Thyroid gland (tissue), 4 donors: ENCODE data around the gene PAQR5. TPM values are rescaled to one million over a fixed set of nuclear protein-coding genes. Genes with fewer than 3 reads are reported as not detected.

Experiments
- DNase-seq, 2 donors: peaks; one replicate each; pipeline ENCODE4 v3.0.0-alpha.2; 2019
- H3K27ac ChIP-seq, 3 donors: fragments of 200-600 bp; sonication (generic); 1 replicate in 2 of 3; 2 replicates in 1 of 3; pipeline ENCODE4 v1.5.1; 2016 to 2019; ENCODE audit warnings: mild to moderate bottlenecking in 1 of 3, moderate library complexity in 1 of 3
- H3K27me3 ChIP-seq: fragments of 200-600 bp; sonication (generic); one replicate; pipeline ENCODE4 v1.5.1; 2019
- H3K36me3 ChIP-seq, 2 donors: fragments of 200-600 bp; sonication (generic); one replicate each; pipeline ENCODE4 v1.5.1; 2016 to 2019
- H3K4me1 ChIP-seq, 2 donors: fragments of 200-600 bp; sonication (generic); one replicate each; pipeline ENCODE4 v1.5.1; 2017 to 2019
- H3K4me3 ChIP-seq, 3 donors: fragments of 200-600 bp; sonication (generic); replicated peaks in 1 of 3; 1 replicate in 2 of 3; 2 replicates in 1 of 3; pipeline ENCODE4 v1.5.1; 2016; ENCODE audit warnings: mild to moderate bottlenecking in 1 of 3
- H3K9me3 ChIP-seq: fragments of 200-600 bp; sonication (generic); one replicate; pipeline ENCODE4 v1.5.1; 2017
- POLR2A ChIP-seq, 2 donors: fragments of 450-650 bp; IDR thresholded peaks; one replicate each; pipeline ENCODE4 v1.6.1; 2017; ENCODE audit warnings: antibody characterized with exemption in 2 of 2, mild to moderate bottlenecking in 2 of 2, moderate library complexity in 1 of 2
- WGBS, 2 donors: methylation state at CpG; one replicate each; pipeline ENCODE4 v1.1.5; 2017; 5-methylcytosine and 5-hydroxymethylcytosine counted together
- intact Hi-C: fragments of 100-400 bp; cut with DNase I; formaldehyde crosslinking; loops from one replicate; pipeline ENCODE4 v1.15.1; 2023
- total RNA-seq, 4 donors: library from RNA; depleted of rRNA; stranded (reverse); fragments of >200 nt; gene quantifications; one replicate each; pipeline ENCODE4 v1.2.3, GENCODE V29; 2016
- TF ChIP-seq, protein P1 (sequence below), 6 experiments: fragments of 200-600 bp in 3 of 6; fragments of 450-650 bp in 3 of 6; sonication (generic) in 3 of 6; IDR thresholded peaks; one replicate each; pipeline ENCODE4 v1.5.1; 2016 to 2019; ENCODE audit warnings: antibody characterized with exemption in 6 of 6, mild to moderate bottlenecking in 2 of 6, inconsistent platforms in 1 of 6, moderate library complexity in 1 of 6

PAQR5 gene
- total RNA-seq, 4 donors from 2014 or later, result 0.24 to 1.5 (median 0.65) TPM

DNA sequence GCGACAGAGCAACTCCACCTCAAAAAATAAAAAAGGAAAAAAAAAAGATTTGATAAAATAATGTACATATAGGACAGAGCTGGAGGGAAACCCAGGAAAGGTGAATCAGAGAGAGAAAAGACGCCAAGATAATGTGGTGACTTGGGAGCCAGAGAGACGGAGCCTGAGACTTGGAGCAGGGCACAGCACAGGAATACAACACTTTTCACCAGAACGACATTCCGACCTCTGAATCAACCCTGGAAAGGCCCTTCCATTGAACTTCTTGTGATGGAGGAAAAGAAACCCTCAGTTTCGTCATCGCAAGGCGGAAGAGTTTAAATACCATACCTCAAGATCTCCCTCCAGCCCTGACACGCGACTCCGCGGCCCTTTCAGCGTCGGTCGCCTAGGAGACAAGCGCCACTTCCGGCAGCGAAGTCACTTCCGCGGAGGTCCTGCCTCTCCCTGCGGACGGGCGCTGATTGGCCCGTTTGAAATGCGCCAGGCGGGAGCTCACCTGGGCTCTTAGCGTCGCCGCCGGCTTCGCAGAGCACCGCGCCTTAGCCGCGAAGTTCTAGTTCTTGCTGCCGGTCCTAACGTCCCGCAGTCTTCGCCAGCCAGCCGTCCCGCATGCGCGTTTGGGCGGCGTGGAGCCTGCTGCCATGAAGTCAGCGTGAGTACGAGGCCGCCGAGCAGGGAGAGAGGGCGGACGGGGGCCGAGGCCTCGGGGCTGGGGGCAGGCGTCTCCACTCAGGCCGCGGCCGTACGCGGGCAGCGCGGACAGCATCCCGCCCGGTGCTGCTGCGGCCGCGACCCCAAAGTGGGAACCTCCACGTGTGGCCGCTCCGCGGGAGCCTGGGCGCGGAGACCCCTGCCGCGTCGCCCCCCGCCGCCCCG, 115.3 kb downstream of the PAQR5 start, which contains the start of gene KIF23:
Gene KIF23 (plus strand): TSS at position 528 of the 879 bp plus-strand sequence. CDS start 117 bp downstream, at position 645.
- intact Hi-C loops, result no loop called here
- H3K27ac ChIP-seq, result peak within 1 kb of the TSS in 1 of 3 donors; percentile 7
- H3K36me3 ChIP-seq, result no peaks in the 10 kb centered on the region
- H3K4me3 ChIP-seq, result peak within 1 kb of the TSS; percentile 31 to 73 (median 40)
- H3K27me3 ChIP-seq, result no peaks in the 10 kb centered on the region
- peak; percentile 91 to 94 for DNase-seq
- TF ChIP-seq, protein P1, sequence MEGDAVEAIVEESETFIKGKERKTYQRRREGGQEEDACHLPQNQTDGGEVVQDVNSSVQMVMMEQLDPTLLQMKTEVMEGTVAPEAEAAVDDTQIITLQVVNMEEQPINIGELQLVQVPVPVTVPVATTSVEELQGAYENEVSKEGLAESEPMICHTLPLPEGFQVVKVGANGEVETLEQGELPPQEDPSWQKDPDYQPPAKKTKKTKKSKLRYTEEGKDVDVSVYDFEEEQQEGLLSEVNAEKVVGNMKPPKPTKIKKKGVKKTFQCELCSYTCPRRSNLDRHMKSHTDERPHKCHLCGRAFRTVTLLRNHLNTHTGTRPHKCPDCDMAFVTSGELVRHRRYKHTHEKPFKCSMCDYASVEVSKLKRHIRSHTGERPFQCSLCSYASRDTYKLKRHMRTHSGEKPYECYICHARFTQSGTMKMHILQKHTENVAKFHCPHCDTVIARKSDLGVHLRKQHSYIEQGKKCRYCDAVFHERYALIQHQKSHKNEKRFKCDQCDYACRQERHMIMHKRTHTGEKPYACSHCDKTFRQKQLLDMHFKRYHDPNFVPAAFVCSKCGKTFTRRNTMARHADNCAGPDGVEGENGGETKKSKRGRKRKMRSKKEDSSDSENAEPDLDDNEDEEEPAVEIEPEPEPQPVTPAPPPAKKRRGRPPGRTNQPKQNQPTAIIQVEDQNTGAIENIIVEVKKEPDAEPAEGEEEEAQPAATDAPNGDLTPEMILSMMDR (IDR thresholded peaks at IDR 0.05), result no peak
- peak in 1 of 2 donors; percentile 18 for TF ChIP-seq POLR2A (IDR thresholded peaks at IDR 0.05)
- 4 to 12% methylated on average over 8 to 25 of the region's 78 CpGs for WGBS, 2 donors
- no peaks in the 10 kb centered on the region for H3K9me3 ChIP-seq
- peaks cover 0 to 7% of the 10 kb centered on the region in 2 donors for H3K4me1 ChIP-seq

DNA sequence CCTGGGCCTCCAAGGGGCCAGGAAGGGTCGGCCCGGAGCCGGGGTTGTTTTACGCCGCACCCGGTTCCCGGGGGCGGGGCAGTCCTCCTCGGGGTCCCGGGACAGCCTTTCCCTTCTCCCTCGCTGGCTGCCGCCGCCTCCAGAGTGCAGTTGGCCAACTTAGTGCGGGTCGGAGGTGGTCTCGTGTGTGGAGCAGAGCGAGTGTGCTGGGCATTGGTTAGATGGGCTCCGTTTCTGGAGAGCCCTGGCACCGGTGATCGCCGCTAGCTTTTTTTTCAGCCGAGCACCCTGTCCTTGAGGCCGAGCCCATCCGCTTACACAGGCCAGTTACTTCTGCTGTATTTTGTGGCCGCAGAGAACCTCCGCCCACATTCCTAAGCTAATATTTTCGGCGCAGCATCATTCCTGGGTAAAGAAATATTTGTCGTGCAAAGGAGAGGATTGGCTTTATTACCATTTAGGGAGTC, 116.0 kb downstream of the PAQR5 start:
- Histone ChIP-seq H3K36me3 (no peaks in the 10 kb centered on the region), H3K27me3 (no peaks in the 10 kb centered on the region), H3K4me3 (peak overlapping the region; percentile 31 to 73 (median 40)), H3K9me3 (no peaks in the 10 kb centered on the region), H3K4me1 (peaks cover 0 to 7% of the 10 kb centered on the region in 2 donors), H3K27ac (peak overlapping the region in 1 of 3 donors; percentile 7)
- no peak for TF ChIP-seq POLR2A (IDR thresholded peaks at IDR 0.05)
- TF ChIP-seq, protein P1 (IDR thresholded peaks at IDR 0.05), result no peak
- intact Hi-C loops, result no loop called here
- DNase-seq, result peak; percentile 23 to 26
- WGBS, 2 donors, result 1% methylated on average over 12 to 20 of the region's 29 CpGs

DNA sequence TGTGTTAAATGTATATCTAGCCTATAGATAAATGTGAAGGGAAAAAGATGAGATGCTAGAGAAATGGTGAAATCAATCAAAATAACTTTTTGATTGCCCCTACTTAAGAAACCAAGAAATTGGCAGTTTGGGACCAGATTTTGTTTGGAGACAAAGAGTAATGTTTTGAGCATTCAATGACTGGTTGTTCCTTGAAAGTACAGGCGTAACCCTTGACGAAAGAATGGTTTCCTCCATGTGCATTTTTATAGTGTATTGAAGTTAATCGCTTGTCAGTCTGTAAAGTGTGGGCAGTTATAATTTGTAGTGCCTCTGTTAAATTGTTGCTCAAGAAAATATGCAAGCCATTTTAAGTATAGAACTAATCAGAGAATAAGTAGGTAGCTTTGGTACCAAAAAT, 116.7 kb downstream of the PAQR5 start:
- no peak for TF ChIP-seq POLR2A (IDR thresholded peaks at IDR 0.05)
- TF ChIP-seq, protein P1 (IDR thresholded peaks at IDR 0.05), result no peak

DNA sequence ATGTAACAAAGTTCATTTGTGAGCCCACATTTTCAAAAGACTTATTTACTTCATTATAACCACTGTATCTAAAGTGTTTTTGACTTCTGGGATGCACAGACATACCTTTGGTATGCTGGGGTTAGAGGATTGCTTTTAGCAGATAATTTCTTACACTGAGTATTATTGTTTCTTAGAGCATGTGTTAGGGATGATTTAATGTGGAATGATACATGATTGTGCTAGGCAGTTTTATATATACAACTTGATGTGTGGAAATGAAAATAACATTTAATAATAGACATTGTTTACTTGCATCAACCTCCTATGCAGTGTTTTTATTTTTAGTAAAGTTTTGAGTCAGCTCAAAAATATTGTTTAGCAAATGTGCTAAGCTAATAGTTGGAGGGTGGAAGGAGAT, 118.9 kb downstream of the PAQR5 start:
- no peaks in the 10 kb centered on the region for H3K27me3 ChIP-seq
- H3K9me3 ChIP-seq, result no peaks in the 10 kb centered on the region
- TF ChIP-seq, protein P1 (IDR thresholded peaks at IDR 0.05), result no peak
- no peak for TF ChIP-seq POLR2A (IDR thresholded peaks at IDR 0.05)
- no peaks in the 10 kb centered on the region for H3K36me3 ChIP-seq
- intact Hi-C loops, result no loop called here
- H3K4me1 ChIP-seq, result peaks cover 0 to 7% of the 10 kb centered on the region in 2 donors
- DNase-seq, result no peak
- H3K4me3 ChIP-seq, result no peak overlapping the region
- no peak overlapping the region for H3K27ac ChIP-seq

More for the DNA sequence above, 116.7 kb downstream of the PAQR5 start:
- Histone ChIP-seq H3K9me3 (no peaks in the 10 kb centered on the region), H3K36me3 (no peaks in the 10 kb centered on the region), H3K27me3 (no peaks in the 10 kb centered on the region), H3K4me1 (peaks cover 0 to 7% of the 10 kb centered on the region in 2 donors), H3K27ac (no peak overlapping the region), H3K4me3 (no peak overlapping the region)
- intact Hi-C loops, result no loop called here
- 82 to 85% methylated on average over 3 of the region's 3 CpGs for whole genome bisulfite sequencing, 2 donors
- DNase-seq, result no peak

DNA sequence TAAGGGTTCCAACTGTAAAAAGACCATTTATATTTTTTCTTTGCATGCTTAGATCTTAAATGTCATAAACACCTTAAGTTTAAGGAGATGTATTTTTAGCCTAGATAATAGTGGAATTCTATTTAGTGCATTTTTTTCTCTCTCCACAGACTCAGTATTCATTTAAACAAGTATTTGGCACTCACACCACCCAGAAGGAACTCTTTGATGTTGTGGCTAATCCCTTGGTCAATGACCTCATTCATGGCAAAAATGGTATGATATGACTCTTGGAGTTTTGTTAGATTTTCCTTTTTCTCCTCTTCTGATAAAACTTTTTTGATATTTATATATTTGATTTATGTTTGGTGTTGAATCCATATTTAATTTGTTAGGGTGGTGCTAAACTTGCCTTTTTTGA, 122.8 kb downstream of the PAQR5 start:
- Histone ChIP-seq H3K27ac (no peak overlapping the region), H3K9me3 (no peaks in the 10 kb centered on the region), H3K27me3 (no peaks in the 10 kb centered on the region), H3K36me3 (no peaks in the 10 kb centered on the region), H3K4me3 (no peak overlapping the region), H3K4me1 (no peaks in the 10 kb centered on the region)
- TF ChIP-seq, protein P1 (IDR thresholded peaks at IDR 0.05), result no peak
- TF ChIP-seq POLR2A (IDR thresholded peaks at IDR 0.05), result no peak
- DNase-seq, result no peak
- intact Hi-C loops, result no loop called here
